HepG2 (cell line): ENCODE data around the gene C11orf68. TPM values are rescaled to one million over a fixed set of nuclear protein-coding genes. Genes with fewer than 3 reads are reported as not detected.

ENCODE experiments used
- BRCA1 ChIP-seq: sonication (generic); formaldehyde crosslinking; IDR thresholded peaks from 2 replicates; pipeline ENCODE4 v1.4.0; 2020; ENCODE audit warnings: missing genetic modification reagents
- CAMTA2 ChIP-seq: sonication (generic); formaldehyde crosslinking; IDR thresholded peaks from 2 replicates; pipeline ENCODE4 v1.4.0; 2020; ENCODE audit warnings: mild to moderate bottlenecking, missing genetic modification reagents, borderline replicate concordance
- CHD4 ChIP-seq: fragments of 200-600 bp; sonication (generic); IDR thresholded peaks from 2 replicates; pipeline ENCODE4 v1.7.0; 2017; ENCODE audit warnings: mild to moderate bottlenecking, low read length, borderline replicate concordance
- DMAP1 ChIP-seq: IDR thresholded peaks from 2 replicates; pipeline ENCODE4 v1.6.1; 2016
- NCOA2 ChIP-seq: sonication (generic); formaldehyde crosslinking; IDR thresholded peaks from 2 replicates; pipeline ENCODE4 v1.8.0; 2022; ENCODE audit warnings: inconsistent platforms
- NFATC3 ChIP-seq: sonication (generic); formaldehyde crosslinking; IDR thresholded peaks from 2 replicates; pipeline ENCODE4 v1.5.1; 2020; ENCODE audit warnings: mild to moderate bottlenecking, missing genetic modification reagents
- PLRG1 ChIP-seq: fragments of 450-650 bp; conservative IDR thresholded peaks from 2 replicates; pipeline ENCODE4 v1.6.1; 2016
- RARG ChIP-seq: sonication (generic); formaldehyde crosslinking; IDR thresholded peaks from 2 replicates; pipeline ENCODE4 v1.4.0; 2020; ENCODE audit warnings: low read depth, mild to moderate bottlenecking, missing genetic modification reagents
- REXO4 ChIP-seq: sonication (generic); formaldehyde crosslinking; IDR thresholded peaks from 2 replicates; pipeline ENCODE4 v1.8.0; 2022; ENCODE audit warnings: missing genetic modification reagents, mild to moderate bottlenecking, borderline replicate concordance
- TOE1 ChIP-seq: sonication (generic); formaldehyde crosslinking; IDR thresholded peaks from 2 replicates; pipeline ENCODE4 v1.4.0; 2020; ENCODE audit warnings: mild to moderate bottlenecking, missing genetic modification reagents
- ZNF333 ChIP-seq: sonication (generic); formaldehyde crosslinking; IDR thresholded peaks from 2 replicates; pipeline ENCODE4 v1.4.0; 2020; ENCODE audit warnings: mild to moderate bottlenecking, missing genetic modification reagents, borderline replicate concordance
- ZNF354B ChIP-seq: sonication (generic); formaldehyde crosslinking; IDR thresholded peaks from 2 replicates; pipeline ENCODE4 v1.8.0; 2022; ENCODE audit warnings: mild to moderate bottlenecking, missing genetic modification reagents
- ZNF564 ChIP-seq: sonication (generic); formaldehyde crosslinking; IDR thresholded peaks from 2 replicates; pipeline ENCODE4 v1.8.1; 2023; ENCODE audit warnings: mild to moderate bottlenecking, missing genetic modification reagents
- ZNF772 ChIP-seq: sonication (generic); formaldehyde crosslinking; IDR thresholded peaks from 2 replicates; pipeline ENCODE4 v1.5.0; 2020; ENCODE audit warnings: mild to moderate bottlenecking, missing genetic modification reagents
- ZNF841 ChIP-seq: sonication (generic); formaldehyde crosslinking; IDR thresholded peaks from 2 replicates; pipeline ENCODE4 v1.8.1; 2023; ENCODE audit warnings: missing genetic modification reagents, borderline replicate concordance
- polyA plus RNA-seq, 8 experiments: library from polyadenylated mRNA; depleted of rRNA in 3 of 8; stranded (reverse) in 7 of 8; unstranded in 1 of 8; fragments of >200 nt; fragmentation: Illumina TruSeq in 4 of 8; extraction: Trizol in 4 of 8; gene quantifications; 2 replicates each; pipeline versions ENCODE4 v1.2.1 to v1.2.3, GENCODE V29; 2011 to 2016; ENCODE audit warnings: low read depth in 4 of 8, missing spikeins in 1 of 8, mixed read lengths in 1 of 8; ENCODE audit not compliant: insufficient read depth in 1 of 8
- total RNA-seq, 5 experiments: library from RNA; depleted of rRNA; stranded (reverse); fragments of >200 nt; fragmentation: Illumina TruSeq; extraction: Trizol; gene quantifications; 2 replicates each; pipeline ENCODE4 v1.2.3, GENCODE V29; 2016; ENCODE audit warnings: low read depth in 1 of 5
- TF ChIP-seq, protein P1 (sequence below): sonication (generic); formaldehyde crosslinking; IDR thresholded peaks from 2 replicates; pipeline ENCODE4 v1.5.0; 2020; ENCODE audit warnings: mild to moderate bottlenecking, missing genetic modification reagents, moderate library complexity
- TF ChIP-seq, protein P2 (sequence below): sonication (generic); formaldehyde crosslinking; IDR thresholded peaks from 2 replicates; pipeline ENCODE4 v1.5.1; 2020; ENCODE audit warnings: mild to moderate bottlenecking, missing genetic modification reagents, moderate library complexity
- TF ChIP-seq, protein P3 (sequence below): sonication (generic); formaldehyde crosslinking; IDR thresholded peaks from 2 replicates; pipeline ENCODE4 v1.4.0; 2020; ENCODE audit warnings: missing genetic modification reagents
- TF ChIP-seq, protein P4 (sequence below): IDR thresholded peaks from 2 replicates; pipeline ENCODE4 v1.6.1; 2016; ENCODE audit warnings: missing compliant biosample characterization, missing genetic modification reagents, borderline replicate concordance
- TF ChIP-seq, protein P5 (sequence below): sonication (generic); formaldehyde crosslinking; conservative IDR thresholded peaks from 2 replicates; pipeline ENCODE4 v1.5.0; 2020; ENCODE audit warnings: missing genetic modification reagents
- TF ChIP-seq, protein P6 (sequence below): sonication (generic); formaldehyde crosslinking; IDR thresholded peaks from 2 replicates; pipeline ENCODE4 v1.4.0; 2020; ENCODE audit warnings: missing genetic modification reagents

The C11orf68 gene
- total and polyA plus RNA-seq, 2 of the 13 experiments (the other 11 are each of a cell fraction or from before 2014, with no cell fraction given) = 8.4 to 28.3 TPM

DNA sequence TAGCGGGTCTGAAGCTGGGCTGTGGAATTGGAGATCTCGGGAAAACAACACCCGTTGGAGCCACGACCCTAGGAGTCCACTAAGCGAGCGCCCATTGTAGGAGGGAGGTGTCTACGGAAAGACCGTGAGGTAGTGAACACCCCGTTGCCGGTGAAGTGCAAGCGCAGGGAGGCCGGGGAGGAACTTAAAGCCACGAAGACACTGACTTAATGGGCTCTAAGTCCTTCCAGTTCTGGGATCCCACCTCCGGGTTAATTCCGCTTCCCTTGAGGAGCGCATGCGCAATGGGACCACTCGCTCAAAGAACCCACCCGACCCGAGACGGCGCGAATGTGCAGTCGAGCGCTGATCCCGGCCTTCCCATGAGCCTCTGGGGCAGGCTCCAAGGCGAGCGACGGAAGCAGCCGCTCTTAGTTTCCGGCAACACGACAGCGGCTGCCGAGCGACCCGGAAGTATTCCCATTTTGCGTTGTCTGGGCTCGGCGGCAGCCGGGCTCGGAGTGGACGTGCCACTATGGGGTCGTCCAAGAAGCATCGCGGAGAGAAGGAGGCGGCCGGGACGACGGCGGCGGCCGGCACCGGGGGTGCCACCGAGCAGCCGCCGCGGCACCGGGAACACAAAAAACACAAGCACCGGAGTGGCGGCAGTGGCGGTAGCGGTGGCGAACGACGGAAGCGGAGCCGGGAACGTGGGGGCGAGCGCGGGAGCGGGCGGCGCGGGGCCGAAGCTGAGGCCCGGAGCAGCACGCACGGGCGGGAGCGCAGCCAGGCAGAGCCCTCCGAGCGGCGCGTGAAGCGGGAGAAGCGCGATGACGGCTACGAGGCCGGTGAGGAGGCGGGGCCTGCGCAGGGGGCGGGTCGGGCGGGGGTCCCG lies 42.6 kb upstream of the C11orf68 start, which contains the start of gene SART1 (continued):
- TF ChIP-seq, protein P1, sequence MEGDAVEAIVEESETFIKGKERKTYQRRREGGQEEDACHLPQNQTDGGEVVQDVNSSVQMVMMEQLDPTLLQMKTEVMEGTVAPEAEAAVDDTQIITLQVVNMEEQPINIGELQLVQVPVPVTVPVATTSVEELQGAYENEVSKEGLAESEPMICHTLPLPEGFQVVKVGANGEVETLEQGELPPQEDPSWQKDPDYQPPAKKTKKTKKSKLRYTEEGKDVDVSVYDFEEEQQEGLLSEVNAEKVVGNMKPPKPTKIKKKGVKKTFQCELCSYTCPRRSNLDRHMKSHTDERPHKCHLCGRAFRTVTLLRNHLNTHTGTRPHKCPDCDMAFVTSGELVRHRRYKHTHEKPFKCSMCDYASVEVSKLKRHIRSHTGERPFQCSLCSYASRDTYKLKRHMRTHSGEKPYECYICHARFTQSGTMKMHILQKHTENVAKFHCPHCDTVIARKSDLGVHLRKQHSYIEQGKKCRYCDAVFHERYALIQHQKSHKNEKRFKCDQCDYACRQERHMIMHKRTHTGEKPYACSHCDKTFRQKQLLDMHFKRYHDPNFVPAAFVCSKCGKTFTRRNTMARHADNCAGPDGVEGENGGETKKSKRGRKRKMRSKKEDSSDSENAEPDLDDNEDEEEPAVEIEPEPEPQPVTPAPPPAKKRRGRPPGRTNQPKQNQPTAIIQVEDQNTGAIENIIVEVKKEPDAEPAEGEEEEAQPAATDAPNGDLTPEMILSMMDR (CRISPR knock-in tag) = peak; percentile 35
- TF ChIP-seq CAMTA2 (CRISPR knock-in tag) (0 out of 2 replicates have a peak, but pooled peaks have one; percentile 74), ZNF333 (CRISPR knock-in tag) (no peak), PLRG1 (no peak), REXO4 (CRISPR knock-in tag) (no peak), ZNF354B (no peak), NCOA2 (no peak; the same call in 1 of the 2 replicates), ZNF564 (CRISPR knock-in tag) (no peak), RARG (CRISPR knock-in tag) (no peak), CHD4 (no peak), ZNF772 (peak; percentile 87), TOE1 (CRISPR knock-in tag) (no peak), DMAP1 (CRISPR knock-in tag) (peak; percentile 62; the same call in 1 of the 2 replicates), NFATC3 (CRISPR knock-in tag) (0 out of 2 replicates have a peak, but pooled peaks have one; percentile 75), ZNF841 (CRISPR knock-in tag) (no peak), BRCA1 (CRISPR knock-in tag) (no peak)
- TF ChIP-seq, protein P2, sequence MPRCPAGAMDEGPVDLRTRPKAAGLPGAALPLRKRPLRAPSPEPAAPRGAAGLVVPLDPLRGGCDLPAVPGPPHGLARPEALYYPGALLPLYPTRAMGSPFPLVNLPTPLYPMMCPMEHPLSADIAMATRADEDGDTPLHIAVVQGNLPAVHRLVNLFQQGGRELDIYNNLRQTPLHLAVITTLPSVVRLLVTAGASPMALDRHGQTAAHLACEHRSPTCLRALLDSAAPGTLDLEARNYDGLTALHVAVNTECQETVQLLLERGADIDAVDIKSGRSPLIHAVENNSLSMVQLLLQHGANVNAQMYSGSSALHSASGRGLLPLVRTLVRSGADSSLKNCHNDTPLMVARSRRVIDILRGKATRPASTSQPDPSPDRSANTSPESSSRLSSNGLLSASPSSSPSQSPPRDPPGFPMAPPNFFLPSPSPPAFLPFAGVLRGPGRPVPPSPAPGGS (CRISPR knock-in tag) = peak; percentile 87; the same call in 1 of the 2 replicates
- TF ChIP-seq, protein P3, sequence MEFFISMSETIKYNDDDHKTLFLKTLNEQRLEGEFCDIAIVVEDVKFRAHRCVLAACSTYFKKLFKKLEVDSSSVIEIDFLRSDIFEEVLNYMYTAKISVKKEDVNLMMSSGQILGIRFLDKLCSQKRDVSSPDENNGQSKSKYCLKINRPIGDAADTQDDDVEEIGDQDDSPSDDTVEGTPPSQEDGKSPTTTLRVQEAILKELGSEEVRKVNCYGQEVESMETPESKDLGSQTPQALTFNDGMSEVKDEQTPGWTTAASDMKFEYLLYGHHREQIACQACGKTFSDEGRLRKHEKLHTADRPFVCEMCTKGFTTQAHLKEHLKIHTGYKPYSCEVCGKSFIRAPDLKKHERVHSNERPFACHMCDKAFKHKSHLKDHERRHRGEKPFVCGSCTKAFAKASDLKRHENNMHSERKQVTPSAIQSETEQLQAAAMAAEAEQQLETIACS (CRISPR knock-in tag) = no peak
- TF ChIP-seq, protein P4, sequence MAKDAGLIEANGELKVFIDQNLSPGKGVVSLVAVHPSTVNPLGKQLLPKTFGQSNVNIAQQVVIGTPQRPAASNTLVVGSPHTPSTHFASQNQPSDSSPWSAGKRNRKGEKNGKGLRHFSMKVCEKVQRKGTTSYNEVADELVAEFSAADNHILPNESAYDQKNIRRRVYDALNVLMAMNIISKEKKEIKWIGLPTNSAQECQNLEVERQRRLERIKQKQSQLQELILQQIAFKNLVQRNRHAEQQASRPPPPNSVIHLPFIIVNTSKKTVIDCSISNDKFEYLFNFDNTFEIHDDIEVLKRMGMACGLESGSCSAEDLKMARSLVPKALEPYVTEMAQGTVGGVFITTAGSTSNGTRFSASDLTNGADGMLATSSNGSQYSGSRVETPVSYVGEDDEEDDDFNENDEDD (CRISPR knock-in tag) = peak; percentile 86; the same call in 1 of the 2 replicates
- TF ChIP-seq, protein P5, sequence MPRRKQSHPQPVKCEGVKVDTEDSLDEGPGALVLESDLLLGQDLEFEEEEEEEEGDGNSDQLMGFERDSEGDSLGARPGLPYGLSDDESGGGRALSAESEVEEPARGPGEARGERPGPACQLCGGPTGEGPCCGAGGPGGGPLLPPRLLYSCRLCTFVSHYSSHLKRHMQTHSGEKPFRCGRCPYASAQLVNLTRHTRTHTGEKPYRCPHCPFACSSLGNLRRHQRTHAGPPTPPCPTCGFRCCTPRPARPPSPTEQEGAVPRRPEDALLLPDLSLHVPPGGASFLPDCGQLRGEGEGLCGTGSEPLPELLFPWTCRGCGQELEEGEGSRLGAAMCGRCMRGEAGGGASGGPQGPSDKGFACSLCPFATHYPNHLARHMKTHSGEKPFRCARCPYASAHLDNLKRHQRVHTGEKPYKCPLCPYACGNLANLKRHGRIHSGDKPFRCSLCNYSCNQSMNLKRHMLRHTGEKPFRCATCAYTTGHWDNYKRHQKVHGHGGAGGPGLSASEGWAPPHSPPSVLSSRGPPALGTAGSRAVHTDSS (CRISPR knock-in tag) = no peak; the same call in 1 of the 2 replicates
- TF ChIP-seq, protein P6, sequence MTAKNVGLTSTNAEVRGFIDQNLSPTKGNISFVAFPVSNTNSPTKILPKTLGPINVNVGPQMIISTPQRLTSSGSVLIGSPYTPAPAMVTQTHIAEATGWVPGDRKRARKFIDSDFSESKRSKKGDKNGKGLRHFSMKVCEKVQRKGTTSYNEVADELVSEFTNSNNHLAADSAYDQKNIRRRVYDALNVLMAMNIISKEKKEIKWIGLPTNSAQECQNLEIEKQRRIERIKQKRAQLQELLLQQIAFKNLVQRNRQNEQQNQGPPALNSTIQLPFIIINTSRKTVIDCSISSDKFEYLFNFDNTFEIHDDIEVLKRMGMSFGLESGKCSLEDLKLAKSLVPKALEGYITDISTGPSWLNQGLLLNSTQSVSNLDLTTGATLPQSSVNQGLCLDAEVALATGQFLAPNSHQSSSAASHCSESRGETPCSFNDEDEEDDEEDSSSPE (CRISPR knock-in tag) = peak; percentile 92
